NT2/D1 (cell line): ENCODE measurements around the gene MTHFD2L.
A peak's percentile ranks its signal among the peaks of the same experiment; 100 is the strongest.

ENCODE experiments used
- DNase-seq: peaks from one replicate; pipeline ENCODE4 v3.0.0-alpha.2; 2011; ENCODE audit warnings: low read depth, low spot score
- H3K27me3 ChIP-seq: 2 replicates; pipeline ENCODE4 v1.6.0; 2011; ENCODE audit warnings: mild to moderate bottlenecking; ENCODE audit not compliant: insufficient read length, insufficient read depth
- H3K36me3 ChIP-seq: 2 replicates; pipeline ENCODE4 v1.6.1; 2011; ENCODE audit warnings: mild to moderate bottlenecking, low read length, mixed read lengths; ENCODE audit not compliant: insufficient read depth, insufficient read length
- H3K4me1 ChIP-seq: 2 replicates; pipeline ENCODE4 v1.5.1; 2011; ENCODE audit not compliant: insufficient read depth, insufficient read length
- H3K4me3 ChIP-seq: 2 replicates; pipeline ENCODE4 v1.5.1; 2011; ENCODE audit warnings: low read depth; ENCODE audit not compliant: insufficient read length
- H3K9ac ChIP-seq: 2 replicates; pipeline ENCODE4 v1.6.0; 2011; ENCODE audit warnings: low read depth; ENCODE audit not compliant: insufficient read length
- H3K9me3 ChIP-seq: 2 replicates; pipeline ENCODE4 v1.5.1; 2011; ENCODE audit warnings: mild to moderate bottlenecking, low read length; ENCODE audit not compliant: insufficient read depth
- SUZ12 ChIP-seq: IDR thresholded peaks from 2 replicates; pipeline ENCODE4 v1.6.1; 2011; ENCODE audit not compliant: insufficient read length, insufficient read depth; ENCODE audit errors: extremely low read depth
- YY1 ChIP-seq: IDR thresholded peaks from 2 replicates; pipeline ENCODE4 v1.6.1; 2011; ENCODE audit not compliant: insufficient read length, insufficient read depth
- ZNF274 ChIP-seq: IDR thresholded peaks from 2 replicates; pipeline ENCODE4 v1.6.1; 2011; ENCODE audit warnings: mild to moderate bottlenecking, low read depth, low read length

MTHFD2L gene

DNA sequence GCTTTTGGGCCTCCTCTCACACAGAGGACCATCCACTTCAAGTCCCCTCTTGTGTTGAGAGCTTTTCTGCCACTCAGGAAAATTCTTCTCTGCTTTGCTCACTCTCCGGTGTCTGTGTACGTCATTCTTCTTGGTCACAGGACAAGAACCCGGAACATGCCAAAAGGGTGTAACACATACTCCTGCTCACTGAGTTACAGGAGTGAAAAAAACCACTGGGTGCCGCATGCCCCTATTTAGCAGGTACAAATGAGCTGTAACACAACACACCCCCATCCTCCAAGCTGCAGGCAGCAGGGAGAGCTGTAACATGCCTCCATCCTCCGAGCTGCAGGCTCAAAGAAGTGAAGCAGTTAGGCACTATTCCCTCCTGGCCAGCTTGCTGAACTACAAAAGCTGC lies 45.9 kb upstream of the MTHFD2L start:
- H3K4me1 ChIP-seq = no peaks in the 10 kb centered on the region
- H3K9ac ChIP-seq = no peak overlapping the region
- no peaks in the 10 kb centered on the region for H3K9me3 ChIP-seq
- no peak overlapping the region for H3K4me3 ChIP-seq
- no peak for DNase-seq
- no peaks in the 10 kb centered on the region for H3K27me3 ChIP-seq
- TF ChIP-seq YY1 = no peak
- TF ChIP-seq ZNF274 = no peak
- no peak for TF ChIP-seq SUZ12
- no peaks in the 10 kb centered on the region for H3K36me3 ChIP-seq

DNA sequence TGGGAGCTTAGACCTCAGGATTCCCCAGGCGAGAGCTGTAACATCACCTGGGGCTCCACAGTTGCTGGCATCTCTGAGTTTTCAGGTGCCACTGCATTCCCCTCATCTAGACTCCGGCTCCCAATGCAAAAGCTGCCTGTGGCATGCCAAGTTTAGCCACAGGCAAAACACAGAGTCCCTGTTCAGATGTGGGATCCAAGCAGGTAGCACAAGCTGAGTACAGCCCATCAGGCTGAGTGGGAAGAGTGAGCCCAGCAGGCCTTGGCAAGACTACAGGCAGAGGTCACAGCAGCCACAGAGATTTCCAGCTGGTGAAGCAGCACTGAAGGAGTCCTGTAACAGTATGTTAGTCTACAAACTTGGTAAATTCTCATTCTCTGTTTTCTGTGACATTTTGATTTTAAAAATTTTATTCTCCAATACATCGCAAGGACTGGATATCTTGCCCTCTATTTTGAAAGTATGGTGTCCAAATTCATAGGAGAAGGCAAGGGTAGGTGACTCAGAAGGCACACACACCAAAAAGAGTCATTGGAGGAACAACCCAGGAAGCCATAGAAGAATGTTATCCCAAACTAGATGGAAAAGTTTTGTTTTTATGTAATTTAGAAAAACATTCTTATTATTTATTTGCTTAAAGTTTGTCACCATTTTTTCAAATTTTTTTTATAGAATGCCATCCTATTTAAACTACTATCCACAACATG lies 45.4 kb upstream of the MTHFD2L start:
- H3K4me1 ChIP-seq = no peaks in the 10 kb centered on the region
- no peaks in the 10 kb centered on the region for H3K36me3 ChIP-seq
- TF ChIP-seq ZNF274 (no peak), SUZ12 (no peak), YY1 (no peak)
- DNase-seq = no peak
- no peak overlapping the region for H3K4me3 ChIP-seq
- no peaks in the 10 kb centered on the region for H3K27me3 ChIP-seq
- no peak overlapping the region for H3K9ac ChIP-seq
- no peaks in the 10 kb centered on the region for H3K9me3 ChIP-seq

DNA sequence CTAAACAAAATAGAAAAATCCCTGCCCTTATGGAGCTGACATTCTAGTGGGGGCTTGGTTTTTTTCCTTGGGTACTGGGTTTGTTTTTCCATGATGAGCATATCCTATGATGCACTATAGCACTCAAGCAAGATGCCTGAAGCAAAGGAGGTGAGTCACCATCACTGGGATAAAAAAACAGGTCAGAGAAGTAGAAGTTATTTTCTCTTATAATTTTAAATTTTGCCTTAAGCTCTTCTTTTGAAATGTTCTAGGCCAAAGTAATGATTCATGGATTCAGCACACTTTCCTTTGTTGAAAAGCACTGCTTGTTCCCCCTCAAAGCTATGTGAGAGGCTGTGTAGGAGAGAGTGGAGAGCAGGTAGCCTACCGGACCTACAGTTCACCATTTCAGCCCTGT lies 43.7 kb upstream of the MTHFD2L start:
- TF ChIP-seq YY1 (no peak), SUZ12 (no peak), ZNF274 (no peak)
- no peak for DNase-seq
- no peaks in the 10 kb centered on the region for H3K4me1 ChIP-seq
- H3K36me3 ChIP-seq = no peaks in the 10 kb centered on the region
- no peaks in the 10 kb centered on the region for H3K27me3 ChIP-seq
- H3K9ac ChIP-seq = no peak overlapping the region
- H3K4me3 ChIP-seq = no peak overlapping the region
- H3K9me3 ChIP-seq = no peaks in the 10 kb centered on the region

DNA sequence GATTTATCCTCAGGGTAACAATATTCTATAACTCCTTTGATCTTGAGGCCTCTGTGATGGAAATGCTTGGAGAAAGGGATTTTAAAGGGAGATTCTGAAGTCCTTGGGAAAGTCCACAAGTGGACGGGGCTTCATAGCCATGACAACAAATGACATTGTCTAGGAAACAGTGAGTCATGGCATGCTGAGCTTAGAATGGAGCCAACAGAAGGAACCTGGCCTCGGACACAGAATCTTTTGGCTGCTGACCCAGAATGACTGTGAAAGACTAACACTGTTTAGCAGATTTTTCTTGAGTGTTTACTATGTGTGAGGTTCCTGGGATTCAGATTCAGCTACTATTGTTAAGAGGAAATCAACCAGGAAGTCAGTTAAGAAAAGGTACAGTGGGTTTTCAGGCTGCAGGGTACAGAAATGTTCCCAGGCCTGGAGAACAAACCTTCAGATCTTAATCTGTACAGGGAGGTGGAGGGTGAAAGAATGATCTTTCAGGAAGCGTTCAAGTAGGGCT lies 40.8 kb upstream of the MTHFD2L start:
- H3K9ac ChIP-seq = no peak overlapping the region
- TF ChIP-seq YY1 (no peak), SUZ12 (no peak), ZNF274 (no peak)
- H3K9me3 ChIP-seq = 0 out of 2 replicates have a peak, but pooled peaks cover 1% of the 10 kb centered on the region
- no peak overlapping the region for H3K4me3 ChIP-seq
- peak; percentile 36 for DNase-seq
- no peaks in the 10 kb centered on the region for H3K4me1 ChIP-seq
- no peaks in the 10 kb centered on the region for H3K27me3 ChIP-seq
- H3K36me3 ChIP-seq = no peaks in the 10 kb centered on the region

DNA sequence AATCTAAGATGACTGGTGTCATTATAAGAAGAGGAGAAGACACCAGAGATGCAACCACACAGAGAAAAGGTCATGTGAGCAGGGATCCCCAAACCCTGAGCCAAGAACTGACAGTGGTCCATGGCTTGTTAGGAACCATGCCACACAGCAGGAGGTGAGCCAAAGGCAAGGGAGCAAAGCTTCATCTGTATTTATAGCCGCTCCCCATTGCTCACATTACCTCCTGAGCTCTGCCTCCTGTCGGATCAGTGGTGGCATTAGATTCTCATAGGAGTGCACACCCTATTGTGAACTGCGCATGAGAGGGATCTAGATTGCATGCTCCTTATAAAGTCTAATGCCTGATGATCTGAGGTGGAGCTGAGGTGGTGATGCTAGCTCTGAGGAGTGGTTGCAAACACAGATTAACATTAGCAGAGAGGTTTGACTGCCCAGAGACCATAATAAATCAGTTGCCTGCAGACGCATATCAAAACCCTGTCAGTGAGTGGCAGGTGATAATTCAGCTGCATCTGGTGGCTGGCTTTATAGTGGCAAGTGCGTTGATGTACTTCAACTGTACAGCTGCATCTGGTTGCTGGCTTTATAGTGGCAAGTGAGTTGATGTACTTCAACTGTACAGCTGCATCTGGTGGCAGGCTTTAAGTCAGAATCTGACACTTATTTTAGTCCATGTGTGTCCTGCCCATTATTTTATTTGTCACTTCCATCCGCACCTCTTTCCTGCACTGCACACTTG lies 39.1 kb upstream of the MTHFD2L start:
- no peak for DNase-seq
- H3K9ac ChIP-seq = no peak overlapping the region
- TF ChIP-seq ZNF274 (no peak), YY1 (no peak), SUZ12 (no peak)
- H3K4me3 ChIP-seq = no peak overlapping the region
- no peaks in the 10 kb centered on the region for H3K27me3 ChIP-seq
- H3K36me3 ChIP-seq = no peaks in the 10 kb centered on the region
- H3K9me3 ChIP-seq = 0 out of 2 replicates have a peak, but pooled peaks cover 6% of the 10 kb centered on the region
- H3K4me1 ChIP-seq = no peaks in the 10 kb centered on the region

DNA sequence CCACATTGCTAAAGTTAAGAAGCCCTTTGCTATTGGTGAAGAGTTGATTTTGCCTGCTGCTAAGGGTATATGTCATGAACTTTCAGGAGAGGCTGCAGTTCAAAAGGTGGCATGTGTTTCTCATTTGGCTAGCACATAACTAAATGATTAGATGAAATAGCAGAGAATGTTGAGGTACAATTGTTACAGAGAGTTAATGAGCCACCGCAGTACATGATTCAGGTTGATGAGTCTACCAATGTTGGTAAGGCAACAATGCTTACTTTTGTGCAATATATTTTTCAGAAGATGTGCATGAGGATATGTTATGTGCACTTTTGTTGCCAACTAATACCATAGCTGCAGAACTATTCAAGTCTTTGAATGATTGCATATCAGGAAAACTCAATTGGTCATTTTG lies 37.8 kb upstream of the MTHFD2L start:
- H3K27me3 ChIP-seq = no peaks in the 10 kb centered on the region
- H3K4me1 ChIP-seq = no peaks in the 10 kb centered on the region
- DNase-seq = no peak
- H3K4me3 ChIP-seq = no peak overlapping the region
- no peaks in the 10 kb centered on the region for H3K36me3 ChIP-seq
- H3K9me3 ChIP-seq = peaks cover 13% of the 10 kb centered on the region; the same call in 1 of the 2 replicates
- H3K9ac ChIP-seq = no peak overlapping the region
- TF ChIP-seq SUZ12 (no peak), YY1 (no peak), ZNF274 (no peak)

DNA sequence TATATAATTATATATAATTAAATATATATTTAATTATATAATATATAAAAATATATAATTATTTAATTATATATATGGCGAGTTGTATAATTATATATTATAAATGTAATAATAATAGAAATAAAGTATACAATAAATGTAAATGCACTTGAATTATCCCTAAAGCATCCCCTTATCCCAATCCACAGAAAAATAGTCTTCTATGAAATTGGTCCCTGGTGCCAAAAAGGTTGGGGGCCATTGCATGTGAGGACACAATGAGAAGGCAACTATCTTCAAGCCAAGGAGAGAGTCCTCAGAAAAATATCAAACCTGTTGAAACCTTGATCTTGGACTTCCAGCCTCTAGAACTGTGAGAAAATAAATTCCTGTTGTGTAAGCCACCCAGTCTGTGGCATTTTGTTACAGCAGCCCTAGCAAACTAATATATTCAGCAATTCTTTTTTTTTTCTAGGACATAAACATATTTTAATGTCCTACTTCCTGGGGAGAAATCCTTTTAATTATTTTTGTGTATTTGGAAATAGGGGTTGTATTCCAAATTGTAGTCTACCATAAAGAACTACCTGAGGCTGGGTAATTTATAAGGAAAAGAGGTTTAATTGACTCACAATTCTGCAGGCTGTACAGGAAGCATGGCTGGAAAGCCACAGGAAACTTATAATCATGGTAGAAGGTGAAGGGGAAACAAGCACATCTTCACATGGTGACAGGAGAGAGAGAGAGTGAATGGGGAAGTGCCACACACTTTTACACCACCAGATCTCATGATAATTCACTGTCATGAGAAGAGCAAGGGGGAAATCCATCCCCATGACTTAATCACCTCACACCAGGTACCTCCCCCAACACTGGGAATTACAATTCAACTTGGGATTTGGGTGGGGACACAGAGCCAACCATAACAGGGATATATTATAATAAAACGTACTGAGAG lies 36.0 kb upstream of the MTHFD2L start:
- TF ChIP-seq YY1 (no peak), SUZ12 (no peak)
- Histone ChIP-seq H3K9ac (no peak overlapping the region), H3K9me3 (peaks cover 28% of the 10 kb centered on the region), H3K4me3 (no peak overlapping the region), H3K4me1 (no peaks in the 10 kb centered on the region), H3K27me3 (no peaks in the 10 kb centered on the region), H3K36me3 (no peaks in the 10 kb centered on the region)
- no peak for DNase-seq
